IPS DF 6.9 (cell line): ENCODE data around the gene GMEB2.

ENCODE experiments used
- DNase-seq: peaks from one replicate; pipeline ENCODE4 v3.0.0-alpha.2; 2013; ENCODE audit warnings: low read depth, low spot score
- H3K27ac ChIP-seq: one replicate; pipeline ENCODE4 v1.5.1; 2013; ENCODE audit warnings: low read length, control low read depth
- H3K27me3 ChIP-seq: 2 replicates; pipeline ENCODE4 v1.6.1; 2013; ENCODE audit warnings: mild to moderate bottlenecking, low read length; ENCODE audit not compliant: control insufficient read depth, insufficient read depth
- H3K36me3 ChIP-seq: 2 replicates; pipeline ENCODE4 v1.6.1; 2013; ENCODE audit warnings: low read length; ENCODE audit not compliant: control insufficient read depth, insufficient read depth
- H3K4me1 ChIP-seq: 2 replicates; pipeline ENCODE4 v1.6.1; 2013; ENCODE audit warnings: low read length; ENCODE audit not compliant: control insufficient read depth, insufficient read depth
- H3K4me3 ChIP-seq: 2 replicates; pipeline ENCODE4 v1.5.1; 2013; ENCODE audit warnings: mild to moderate bottlenecking, low read length
- H3K9me3 ChIP-seq: 2 replicates; pipeline ENCODE4 v1.6.1; 2013; ENCODE audit warnings: low read length, inconsistent platforms; ENCODE audit not compliant: control insufficient read depth, insufficient read depth
- WGBS: extraction: QIAGEN DNeasy Blood & Tissue Kit; methylation state at CpG from one replicate; pipeline ENCODE4 v1.1.7; 2013; ENCODE audit warnings: mixed read lengths, missing lambda C conversion rate; ENCODE audit not compliant: insufficient read length, insufficient coverage; 5-methylcytosine and 5-hydroxymethylcytosine counted together

Gene GMEB2

GRCh38 chr20:63549019-63549418 is 77.9 kb downstream of the GMEB2 start:
- no peaks in the 10 kb centered on the region; the same call in 1 of the 2 replicates for H3K36me3 ChIP-seq
- H3K9me3 ChIP-seq = no peaks in the 10 kb centered on the region
- no peak overlapping the region for H3K4me3 ChIP-seq
- H3K4me1 ChIP-seq = peaks cover 10% of the 10 kb centered on the region
- no peak overlapping the region for H3K27ac ChIP-seq
- WGBS = no CpG with 5 or more reads among the region's 25 CpGs
- no peak for DNase-seq
- H3K27me3 ChIP-seq = no peaks in the 10 kb centered on the region

- no peak overlapping the region for H3K27ac ChIP-seq
- H3K4me1 ChIP-seq = peaks cover 10% of the 10 kb centered on the region
- no peaks in the 10 kb centered on the region for H3K27me3 ChIP-seq
- no peak overlapping the region for H3K4me3 ChIP-seq
- H3K9me3 ChIP-seq = no peaks in the 10 kb centered on the region
- no peaks in the 10 kb centered on the region; the same call in 1 of the 2 replicates for H3K36me3 ChIP-seq
- no peak for DNase-seq
- WGBS = no CpG with 5 or more reads among the region's 11 CpGs
Measured at GRCh38 chr20:63548542-63548941, 78.4 kb downstream of the GMEB2 start.

DNA sequence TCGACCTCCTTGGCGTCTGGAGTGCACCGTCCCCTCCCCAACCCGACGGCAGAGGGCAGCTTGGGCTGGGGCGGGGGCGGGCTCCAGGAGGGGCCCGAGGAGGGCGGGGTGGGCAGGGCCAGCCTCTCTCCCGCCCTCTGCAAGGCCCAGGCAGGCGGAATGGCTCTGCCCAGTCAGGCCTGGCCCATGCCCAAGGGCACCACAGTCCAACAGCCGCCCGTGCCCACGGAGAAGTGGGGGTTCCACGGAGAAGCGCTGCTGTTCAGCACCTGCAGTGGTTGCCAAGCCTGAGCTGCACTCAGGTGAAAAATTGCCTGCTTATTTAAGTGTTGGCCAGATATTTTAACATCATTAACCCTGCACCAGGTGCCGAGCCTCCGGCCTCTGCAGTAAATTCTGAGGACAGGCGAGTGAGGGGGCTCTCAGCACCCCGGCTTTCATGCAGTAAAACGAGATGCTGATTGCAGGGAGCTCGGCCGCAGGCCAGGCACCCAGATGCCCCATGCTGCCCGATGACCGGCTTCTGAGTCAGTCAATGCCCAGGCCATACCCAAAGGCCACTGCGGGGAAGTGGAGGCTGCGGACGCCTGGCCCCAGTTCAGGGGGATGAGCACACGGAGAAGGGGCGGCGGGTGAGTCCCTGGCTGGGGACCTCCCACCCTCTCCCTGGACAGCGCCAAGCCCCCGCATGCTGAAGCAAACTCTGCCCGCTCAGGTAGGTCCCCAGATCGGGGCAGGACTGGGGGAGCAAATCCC is 79.0 kb downstream of the GMEB2 start, which contains the start of gene SRMS:
Gene SRMS (minus strand): TSS at position 25 of the 756 bp plus-strand sequence. CDS start 286 bp downstream, outside the sequence.
- peaks cover 10% of the 10 kb centered on the region for H3K4me1 ChIP-seq

GRCh38 chr20:63546956-63547724 is 79.8 kb downstream of the GMEB2 start:
- Histone ChIP-seq H3K9me3 (no peaks in the 10 kb centered on the region), H3K4me1 (peaks cover 7% of the 10 kb centered on the region), H3K4me3 (no peak overlapping the region), H3K27me3 (no peaks in the 10 kb centered on the region), H3K27ac (no peak overlapping the region), H3K36me3 (no peaks in the 10 kb centered on the region; the same call in 1 of the 2 replicates)
- no CpG with 5 or more reads among the region's 58 CpGs for WGBS
- no peak for DNase-seq

More for the DNA sequence above, 79.0 kb downstream of the GMEB2 start, which contains the start of gene SRMS:
- Histone ChIP-seq H3K4me3 (no peak within 1 kb of the TSS), H3K36me3 (no peaks in the 10 kb centered on the region; the same call in 1 of the 2 replicates), H3K9me3 (no peaks in the 10 kb centered on the region), H3K27ac (no peak within 1 kb of the TSS), H3K27me3 (no peaks in the 10 kb centered on the region)
- no peak for DNase-seq
- WGBS = no CpG with 5 or more reads among the region's 35 CpGs

DNA sequence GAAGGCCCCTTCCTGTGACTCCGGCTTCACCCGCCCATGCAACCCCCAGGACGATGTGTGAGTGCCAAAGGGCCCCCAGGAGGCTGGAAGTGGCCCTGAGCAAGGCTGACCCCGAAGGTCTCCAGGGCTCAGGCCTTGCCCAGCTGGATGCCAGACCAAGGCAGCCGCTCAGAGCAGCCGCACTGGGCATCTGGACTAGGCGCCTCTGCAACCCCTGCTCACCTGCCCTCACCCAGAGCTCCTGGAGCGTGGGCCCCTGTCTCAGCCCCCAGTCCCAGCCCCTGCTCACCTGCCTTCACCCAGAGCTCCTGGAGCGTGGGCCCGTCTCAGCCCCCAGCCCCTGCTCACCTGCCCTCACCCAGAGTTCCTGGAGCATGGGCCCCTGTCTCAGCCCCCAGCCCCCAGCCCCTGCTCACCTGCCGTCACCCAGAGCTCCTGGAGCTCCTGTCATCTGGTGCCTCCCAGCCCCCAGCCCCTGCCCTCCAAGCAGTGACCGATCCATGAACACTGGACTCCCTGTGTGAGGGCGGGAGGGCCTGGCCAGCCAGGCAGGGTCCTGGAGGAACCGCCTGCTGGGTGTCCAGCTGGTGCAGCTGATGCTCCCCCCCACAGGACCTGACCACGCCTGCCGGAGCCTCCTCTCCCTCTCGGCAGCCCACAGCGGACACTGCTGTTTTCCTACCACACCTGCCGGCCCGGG is 80.5 kb downstream of the GMEB2 start:
- DNase-seq = no peak
- H3K27ac ChIP-seq = no peak overlapping the region

DNA sequence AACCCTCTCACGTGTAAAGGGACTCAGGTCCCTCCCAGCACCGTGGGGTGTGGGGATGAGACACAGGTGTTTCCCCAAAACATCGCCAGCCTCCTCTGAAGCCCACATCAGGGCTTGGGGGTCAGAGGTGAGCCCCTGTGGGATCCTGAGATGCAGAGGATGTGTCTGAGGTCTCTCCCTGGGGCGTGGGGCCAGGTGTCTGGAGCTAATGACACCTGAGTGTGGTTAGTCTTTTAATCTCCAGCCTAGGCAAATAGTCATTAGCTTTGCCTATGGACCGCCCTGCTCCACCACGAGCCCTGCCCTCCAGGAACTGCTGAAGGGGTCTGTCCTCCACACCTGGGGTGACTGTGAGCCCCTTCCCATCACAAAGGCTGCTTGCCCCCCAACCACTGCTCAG is 81.1 kb downstream of the GMEB2 start:
- H3K27ac ChIP-seq = no peak overlapping the region
- no peaks in the 10 kb centered on the region for H3K9me3 ChIP-seq
- no peak for DNase-seq
- peaks cover 6% of the 10 kb centered on the region for H3K4me1 ChIP-seq
- no peaks in the 10 kb centered on the region; the same call in 1 of the 2 replicates for H3K36me3 ChIP-seq
- no peak overlapping the region for H3K4me3 ChIP-seq
- no peaks in the 10 kb centered on the region for H3K27me3 ChIP-seq
- no CpG with 5 or more reads among the region's 6 CpGs for WGBS

More for the DNA sequence above, 80.5 kb downstream of the GMEB2 start:
- Histone ChIP-seq H3K27me3 (no peaks in the 10 kb centered on the region), H3K4me1 (peaks cover 6% of the 10 kb centered on the region), H3K36me3 (no peaks in the 10 kb centered on the region; the same call in 1 of the 2 replicates), H3K4me3 (no peak overlapping the region), H3K9me3 (no peaks in the 10 kb centered on the region)
- WGBS = no CpG with 5 or more reads among the region's 20 CpGs

DNA sequence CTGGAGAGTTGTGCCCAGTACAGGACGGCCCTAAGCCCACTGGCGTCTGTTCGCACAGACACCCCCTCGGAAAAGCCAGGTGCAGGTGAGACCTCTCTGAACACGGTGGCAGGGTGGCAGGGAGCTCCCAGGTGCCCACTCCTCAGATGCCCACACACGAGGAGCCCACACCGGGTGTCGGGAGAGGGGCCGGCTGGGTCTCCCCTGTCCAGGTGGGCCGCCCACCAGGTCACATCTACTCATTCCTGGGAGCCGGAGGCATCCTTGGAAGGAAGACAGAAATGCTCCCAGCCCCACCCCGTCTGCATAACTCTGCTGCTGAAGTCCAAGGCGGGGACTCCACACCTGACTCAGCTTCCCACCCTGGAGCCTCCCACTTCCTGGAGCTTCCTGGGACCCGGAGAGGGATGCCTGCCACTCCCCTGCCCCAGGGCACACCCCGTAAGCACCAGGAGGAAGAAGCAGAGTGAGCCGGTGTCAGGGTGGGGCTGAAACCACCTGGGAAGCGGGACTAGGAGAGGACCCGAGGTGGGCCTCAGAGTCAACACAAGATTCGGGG is 81.9 kb downstream of the GMEB2 start:
- no peak overlapping the region for H3K27ac ChIP-seq
- no peaks in the 10 kb centered on the region; the same call in 1 of the 2 replicates for H3K36me3 ChIP-seq
- no peaks in the 10 kb centered on the region for H3K27me3 ChIP-seq
- peaks cover 6% of the 10 kb centered on the region for H3K4me1 ChIP-seq
- no peak for DNase-seq
- no peak overlapping the region for H3K4me3 ChIP-seq
- no CpG with 5 or more reads among the region's 19 CpGs for WGBS
- H3K9me3 ChIP-seq = no peaks in the 10 kb centered on the region

DNA sequence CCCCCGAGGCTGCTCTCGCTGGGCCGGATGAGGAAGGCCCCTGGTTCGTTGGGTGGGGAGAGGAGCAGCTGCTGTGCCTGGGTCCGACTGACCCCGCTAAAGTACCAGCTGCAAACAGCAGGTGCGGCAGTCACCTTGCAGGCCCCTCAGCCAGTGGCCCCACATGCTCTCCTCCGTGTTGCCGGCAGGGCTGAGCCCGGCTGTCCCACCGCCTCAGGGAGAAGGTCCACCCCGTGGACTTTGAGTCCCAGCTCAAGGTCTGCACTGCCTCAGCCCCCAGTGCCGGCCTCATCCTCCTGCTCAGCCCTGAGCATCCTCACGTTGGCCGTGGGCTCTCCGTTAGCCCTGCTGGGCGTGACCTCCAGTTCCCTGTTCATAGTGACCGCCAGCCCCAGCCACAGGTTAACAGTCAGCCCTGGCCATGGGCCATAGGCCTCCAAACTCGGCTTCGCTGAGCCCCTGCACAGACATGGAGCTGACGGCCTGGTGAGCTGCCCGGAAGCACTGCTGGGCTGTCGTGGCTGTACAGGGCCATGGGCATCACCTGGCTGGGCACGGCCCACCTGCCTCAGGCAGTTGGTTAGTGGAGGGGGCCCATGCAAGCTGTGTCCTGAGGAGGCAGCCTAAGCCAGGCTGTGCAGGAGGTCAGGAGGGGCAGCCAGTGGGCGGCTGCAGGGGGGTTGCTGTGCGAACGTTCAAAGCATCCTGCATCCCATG is 82.5 kb downstream of the GMEB2 start:
- no CpG with 5 or more reads among the region's 27 CpGs for WGBS
- Histone ChIP-seq H3K4me3 (no peak overlapping the region), H3K27ac (no peak overlapping the region), H3K36me3 (no peaks in the 10 kb centered on the region; the same call in 1 of the 2 replicates), H3K27me3 (no peaks in the 10 kb centered on the region), H3K9me3 (no peaks in the 10 kb centered on the region), H3K4me1 (peaks cover 6% of the 10 kb centered on the region)
- DNase-seq = no peak

DNA sequence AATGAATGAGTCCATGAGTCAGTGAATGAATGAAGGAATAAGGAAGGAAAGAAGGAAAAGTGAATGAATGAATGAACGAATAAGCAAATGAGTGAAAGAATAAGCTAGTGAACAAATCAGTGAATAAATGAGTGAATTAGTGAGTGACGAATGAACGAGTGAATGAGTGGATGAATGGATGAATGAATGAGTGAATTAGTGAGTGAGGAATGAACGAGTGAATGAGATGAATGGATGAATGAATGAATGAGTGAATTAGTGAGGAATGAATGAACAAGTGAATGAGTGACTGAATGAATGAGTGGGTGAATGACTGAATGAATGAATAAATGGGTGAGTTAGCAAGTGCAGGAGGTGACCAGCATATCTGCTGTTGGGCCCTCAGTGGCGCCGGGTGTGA is 83.2 kb downstream of the GMEB2 start:
- Histone ChIP-seq H3K4me3 (no peak overlapping the region), H3K9me3 (no peaks in the 10 kb centered on the region), H3K27ac (no peak overlapping the region), H3K36me3 (no peaks in the 10 kb centered on the region; the same call in 1 of the 2 replicates), H3K27me3 (no peaks in the 10 kb centered on the region), H3K4me1 (peaks cover 5% of the 10 kb centered on the region)
- no peak for DNase-seq
- WGBS = 98% methylated on average over 4 of the region's 6 CpGs
